Measurements from ENCODE around the gene OR8D2. TPM values are rescaled to one million over a fixed set of nuclear protein-coding genes. Genes with fewer than 3 reads are reported as not detected.

The OR8D2 gene
- total RNA-seq, 4 donors from 2014 or later, result not detected

- TF ChIP-seq EP300 (IDR thresholded peaks at IDR 0.05) (no peak), POLR2AphosphoS5 (IDR thresholded peaks at IDR 0.05) (no peak), POLR2A (IDR thresholded peaks at IDR 0.05) (no peak)
- TF ChIP-seq, protein P1, sequence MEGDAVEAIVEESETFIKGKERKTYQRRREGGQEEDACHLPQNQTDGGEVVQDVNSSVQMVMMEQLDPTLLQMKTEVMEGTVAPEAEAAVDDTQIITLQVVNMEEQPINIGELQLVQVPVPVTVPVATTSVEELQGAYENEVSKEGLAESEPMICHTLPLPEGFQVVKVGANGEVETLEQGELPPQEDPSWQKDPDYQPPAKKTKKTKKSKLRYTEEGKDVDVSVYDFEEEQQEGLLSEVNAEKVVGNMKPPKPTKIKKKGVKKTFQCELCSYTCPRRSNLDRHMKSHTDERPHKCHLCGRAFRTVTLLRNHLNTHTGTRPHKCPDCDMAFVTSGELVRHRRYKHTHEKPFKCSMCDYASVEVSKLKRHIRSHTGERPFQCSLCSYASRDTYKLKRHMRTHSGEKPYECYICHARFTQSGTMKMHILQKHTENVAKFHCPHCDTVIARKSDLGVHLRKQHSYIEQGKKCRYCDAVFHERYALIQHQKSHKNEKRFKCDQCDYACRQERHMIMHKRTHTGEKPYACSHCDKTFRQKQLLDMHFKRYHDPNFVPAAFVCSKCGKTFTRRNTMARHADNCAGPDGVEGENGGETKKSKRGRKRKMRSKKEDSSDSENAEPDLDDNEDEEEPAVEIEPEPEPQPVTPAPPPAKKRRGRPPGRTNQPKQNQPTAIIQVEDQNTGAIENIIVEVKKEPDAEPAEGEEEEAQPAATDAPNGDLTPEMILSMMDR (IDR thresholded peaks at IDR 0.05), result no peak
- H3K27me3 ChIP-seq, result no peaks in the 10 kb centered on the region
- H3K27ac ChIP-seq, result no peak overlapping the region
- H3K9me3 ChIP-seq, result no peaks in the 10 kb centered on the region
- H3K36me3 ChIP-seq, result no peaks in the 10 kb centered on the region
- ATAC-seq, result no peak
- H3K4me3 ChIP-seq, result no peak overlapping the region
- H3K4me1 ChIP-seq, result no peaks in the 10 kb centered on the region
Measured at GRCh38 chr11:124310721-124311120, 9.3 kb downstream of the OR8D2 start.

- ATAC-seq, result no peak
Measured at GRCh38 chr11:124307093-124307492, 12.9 kb downstream of the OR8D2 start.

DNA sequence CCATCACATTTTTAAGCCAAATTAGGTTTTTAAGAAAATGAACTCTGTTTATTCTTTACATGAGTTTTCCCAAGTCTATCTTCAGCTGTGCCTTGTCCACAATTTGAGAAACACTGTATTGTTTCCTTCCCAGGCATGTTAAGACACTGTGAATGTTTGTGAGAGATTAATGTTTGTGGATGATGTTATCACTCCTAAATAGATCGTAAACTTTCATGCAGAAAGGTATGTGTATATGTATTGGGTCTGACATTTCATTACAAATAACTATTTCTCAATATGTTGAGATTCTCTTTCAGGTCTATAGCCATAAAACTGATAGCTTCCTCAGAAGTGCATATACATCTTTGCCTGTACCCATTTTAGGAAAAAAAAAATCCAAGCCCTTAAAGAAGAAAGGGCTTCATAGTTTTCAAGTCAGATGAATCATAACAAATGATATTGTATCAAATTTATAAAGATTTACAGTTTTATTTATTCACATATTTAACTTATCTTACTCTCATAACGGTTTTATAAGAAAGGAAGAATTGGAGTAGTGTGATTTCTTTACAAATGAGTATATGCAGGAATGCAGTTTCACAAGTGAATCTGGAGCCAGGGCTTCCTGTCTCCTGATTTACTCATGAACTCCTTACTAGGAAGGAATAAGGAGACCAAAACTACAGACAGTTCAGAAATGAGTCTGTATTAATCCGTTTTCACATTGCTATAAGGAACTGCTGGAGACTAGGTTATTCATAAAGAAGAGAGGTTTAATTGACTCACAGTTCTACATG lies 17.5 kb downstream of the OR8D2 start:
- Histone ChIP-seq H3K4me3 (no peak overlapping the region), H3K9me3 (peaks cover 0 to 8% (median 0%) of the 10 kb centered on the region in 3 donors), H3K36me3 (no peaks in the 10 kb centered on the region), H3K27ac (no peak overlapping the region), H3K4me1 (no peaks in the 10 kb centered on the region), H3K27me3 (no peaks in the 10 kb centered on the region)
- no peak for ATAC-seq
- WGBS, 2 donors (ENCODE audit: low coverage in 1 of 2), result 27 to 53% methylated on average over 3 of the region's 3 CpGs
- TF ChIP-seq EP300 (IDR thresholded peaks at IDR 0.05), result no peak
- TF ChIP-seq, protein P1 (IDR thresholded peaks at IDR 0.05), result no peak
- no peak for TF ChIP-seq POLR2AphosphoS5 (IDR thresholded peaks at IDR 0.05)

More at GRCh38 chr11:124307093-124307492, 12.9 kb downstream of the OR8D2 start:
- no peaks in the 10 kb centered on the region for H3K27me3 ChIP-seq
- H3K4me1 ChIP-seq, result no peaks in the 10 kb centered on the region
- H3K27ac ChIP-seq, result no peak overlapping the region
- no peak for TF ChIP-seq EP300 (IDR thresholded peaks at IDR 0.05)
- TF ChIP-seq, protein P1 (IDR thresholded peaks at IDR 0.05), result no peak
- H3K36me3 ChIP-seq, result no peaks in the 10 kb centered on the region
- H3K9me3 ChIP-seq, result no peaks in the 10 kb centered on the region
- H3K4me3 ChIP-seq, result no peak overlapping the region

DNA sequence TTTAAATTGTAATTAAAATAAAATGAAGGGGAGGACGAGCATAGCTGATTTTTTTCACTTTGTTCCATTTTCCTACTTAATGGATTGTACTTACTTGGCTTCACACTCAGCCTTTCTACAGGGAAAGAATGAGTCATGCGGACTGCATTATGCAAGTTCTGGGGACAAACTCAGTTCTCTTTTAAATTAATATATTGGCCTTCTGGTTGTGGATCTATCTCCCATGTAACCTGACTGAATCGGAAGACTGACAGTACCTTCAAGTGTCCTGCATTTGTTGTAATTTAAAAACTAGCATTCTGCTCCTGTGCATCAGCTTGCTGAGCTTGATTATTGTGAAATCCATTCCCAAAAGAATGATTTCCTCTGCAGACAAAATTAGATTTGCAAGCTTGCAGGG lies 18.4 kb downstream of the OR8D2 start:
- no peak overlapping the region for H3K27ac ChIP-seq

GRCh38 chr11:124297921-124298320 lies 22.1 kb downstream of the OR8D2 start:
- Histone ChIP-seq H3K4me3 (no peak overlapping the region), H3K4me1 (no peaks in the 10 kb centered on the region), H3K27ac (no peak overlapping the region), H3K36me3 (no peaks in the 10 kb centered on the region), H3K27me3 (no peaks in the 10 kb centered on the region), H3K9me3 (peaks cover 0 to 8% (median 0%) of the 10 kb centered on the region in 3 donors)
- 78 to 79% methylated on average over 3 to 4 of the region's 4 CpGs for WGBS, 2 donors (ENCODE audit: low coverage in 1 of 2)
- TF ChIP-seq POLR2A (IDR thresholded peaks at IDR 0.05) (no peak), POLR2AphosphoS5 (IDR thresholded peaks at IDR 0.05) (no peak), EP300 (IDR thresholded peaks at IDR 0.05) (no peak)
- TF ChIP-seq, protein P1 (IDR thresholded peaks at IDR 0.05), result no peak
- no peak for ATAC-seq

More for the DNA sequence above, 18.4 kb downstream of the OR8D2 start:
- Histone ChIP-seq H3K9me3 (peaks cover 0 to 8% (median 0%) of the 10 kb centered on the region in 3 donors), H3K4me3 (no peak overlapping the region), H3K4me1 (no peaks in the 10 kb centered on the region), H3K27me3 (no peaks in the 10 kb centered on the region), H3K36me3 (no peaks in the 10 kb centered on the region)
- ATAC-seq, result peak; percentile 36
- TF ChIP-seq POLR2A (IDR thresholded peaks at IDR 0.05), result no peak
- TF ChIP-seq, protein P1 (IDR thresholded peaks at IDR 0.05), result no peak
- TF ChIP-seq EP300 (IDR thresholded peaks at IDR 0.05), result no peak
- TF ChIP-seq POLR2AphosphoS5 (IDR thresholded peaks at IDR 0.05), result no peak
- 42 to 56% methylated on average over 3 of the region's 3 CpGs for WGBS, 2 donors (ENCODE audit: low coverage in 1 of 2)
